Loucy (cell line): ENCODE results near the gene TBRG1.

Experiments
- H2AFZ ChIP-seq: fragments of 200-600 bp; sonication (generic); 2 replicates; pipeline ENCODE4 v1.6.0; 2016; ENCODE audit warnings: antibody characterized with exemption, mild to moderate bottlenecking, low read length, moderate library complexity
- H3F3A ChIP-seq: fragments of 200-600 bp; 2 replicates; pipeline ENCODE4 v1.6.0; 2016; ENCODE audit warnings: antibody characterized with exemption, low read depth, mild to moderate bottlenecking
- H3K27me3 ChIP-seq: fragments of 200-600 bp; sonication (generic); 2 replicates; pipeline ENCODE4 v1.6.1; 2014; ENCODE audit warnings: low read length, mild to moderate bottlenecking; ENCODE audit not compliant: insufficient read depth, poor library complexity, severe bottlenecking
- H3K36me3 ChIP-seq: fragments of 200-600 bp; sonication (generic); 2 replicates; pipeline ENCODE4 v1.6.1; 2016; ENCODE audit warnings: low read length; ENCODE audit not compliant: insufficient read depth
- H3K4me1 ChIP-seq: fragments of 200-600 bp; sonication (generic); 2 replicates; pipeline ENCODE4 v1.5.1; 2014; ENCODE audit warnings: low read length, mild to moderate bottlenecking; ENCODE audit not compliant: insufficient read depth, poor library complexity, severe bottlenecking
- H3K4me2 ChIP-seq: fragments of 200-600 bp; sonication (generic); 2 replicates; pipeline ENCODE4 v1.6.0; 2014; ENCODE audit warnings: antibody characterized with exemption, low read length, low read depth, mild to moderate bottlenecking; ENCODE audit not compliant: poor library complexity, severe bottlenecking
- H3K4me3 ChIP-seq: fragments of 200-600 bp; sonication (generic); 2 replicates; pipeline ENCODE4 v1.5.1; 2014; ENCODE audit warnings: low read length, mild to moderate bottlenecking, mixed read lengths; ENCODE audit not compliant: poor library complexity, severe bottlenecking
- H3K79me2 ChIP-seq: fragments of 200-600 bp; sonication (generic); 2 replicates; pipeline ENCODE4 v1.6.1; 2014; ENCODE audit warnings: low read length; ENCODE audit not compliant: insufficient read depth
- H3K9ac ChIP-seq: fragments of 200-600 bp; sonication (generic); 2 replicates; pipeline ENCODE4 v1.6.0; 2014; ENCODE audit warnings: mild to moderate bottlenecking, low read depth, low read length, moderate library complexity; ENCODE audit not compliant: poor library complexity, severe bottlenecking
- H3K9me2 ChIP-seq: fragments of 200-600 bp; sonication (generic); replicated peaks from 2 replicates; pipeline ENCODE4 v1.6.1; 2016; ENCODE audit warnings: low read depth, low read length, mixed read lengths
- H3K9me3 ChIP-seq: fragments of 200-600 bp; sonication (generic); 2 replicates; pipeline ENCODE4 v1.6.1; 2014; ENCODE audit warnings: mild to moderate bottlenecking, antibody characterized with exemption, low read length, low read depth; ENCODE audit not compliant: insufficient read depth
- H4K20me1 ChIP-seq: fragments of 200-600 bp; sonication (generic); 2 replicates; pipeline ENCODE4 v1.6.0; 2014; ENCODE audit warnings: antibody characterized with exemption, low read length, mild to moderate bottlenecking; ENCODE audit not compliant: insufficient read depth, poor library complexity, severe bottlenecking
- EZH2phosphoT487 ChIP-seq: fragments of 200-600 bp; IDR thresholded peaks from 2 replicates; pipeline ENCODE4 v1.6.1; 2018; ENCODE audit warnings: antibody characterized with exemption, mild to moderate bottlenecking, moderate library complexity, borderline replicate concordance
- TF ChIP-seq, protein P1 (sequence below): fragments of 200-600 bp; sonication (generic); conservative IDR thresholded peaks from 2 replicates; pipeline ENCODE4 v1.5.1; 2014; ENCODE audit warnings: mild to moderate bottlenecking, antibody characterized with exemption, low read length

Gene TBRG1

DNA sequence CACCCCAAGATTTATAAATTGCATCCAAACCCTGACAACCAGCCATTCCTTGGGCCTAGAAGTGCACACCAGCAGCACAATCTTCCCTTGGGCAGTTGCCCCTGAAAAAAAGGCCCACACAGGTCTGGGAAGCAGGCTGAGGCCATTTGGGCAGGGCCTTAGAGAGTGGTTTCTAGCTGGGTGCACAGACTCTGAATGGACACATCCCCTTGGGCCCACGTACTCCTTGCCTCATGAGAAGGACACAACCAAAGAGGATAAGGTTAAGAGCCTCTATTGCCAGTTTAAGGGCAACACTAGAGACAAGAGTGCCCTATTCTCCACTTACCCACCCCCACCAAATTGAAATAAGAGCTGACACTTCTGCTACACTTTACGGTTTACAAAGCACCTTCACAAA is 12.4 kb upstream of the TBRG1 start:
- H3K4me3 ChIP-seq = no peak overlapping the region
- H3K9me2 ChIP-seq = no peaks in the 10 kb centered on the region
- H3K27me3 ChIP-seq = no peaks in the 10 kb centered on the region
- H2AFZ ChIP-seq = no peak overlapping the region
- no peak for TF ChIP-seq EZH2phosphoT487
- TF ChIP-seq, protein P1, sequence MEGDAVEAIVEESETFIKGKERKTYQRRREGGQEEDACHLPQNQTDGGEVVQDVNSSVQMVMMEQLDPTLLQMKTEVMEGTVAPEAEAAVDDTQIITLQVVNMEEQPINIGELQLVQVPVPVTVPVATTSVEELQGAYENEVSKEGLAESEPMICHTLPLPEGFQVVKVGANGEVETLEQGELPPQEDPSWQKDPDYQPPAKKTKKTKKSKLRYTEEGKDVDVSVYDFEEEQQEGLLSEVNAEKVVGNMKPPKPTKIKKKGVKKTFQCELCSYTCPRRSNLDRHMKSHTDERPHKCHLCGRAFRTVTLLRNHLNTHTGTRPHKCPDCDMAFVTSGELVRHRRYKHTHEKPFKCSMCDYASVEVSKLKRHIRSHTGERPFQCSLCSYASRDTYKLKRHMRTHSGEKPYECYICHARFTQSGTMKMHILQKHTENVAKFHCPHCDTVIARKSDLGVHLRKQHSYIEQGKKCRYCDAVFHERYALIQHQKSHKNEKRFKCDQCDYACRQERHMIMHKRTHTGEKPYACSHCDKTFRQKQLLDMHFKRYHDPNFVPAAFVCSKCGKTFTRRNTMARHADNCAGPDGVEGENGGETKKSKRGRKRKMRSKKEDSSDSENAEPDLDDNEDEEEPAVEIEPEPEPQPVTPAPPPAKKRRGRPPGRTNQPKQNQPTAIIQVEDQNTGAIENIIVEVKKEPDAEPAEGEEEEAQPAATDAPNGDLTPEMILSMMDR = no peak
- no peak overlapping the region for H3K4me2 ChIP-seq
- H3K36me3 ChIP-seq = no peaks in the 10 kb centered on the region
- H3K79me2 ChIP-seq = no peaks in the 10 kb centered on the region
- no peaks in the 10 kb centered on the region for H3F3A ChIP-seq
- no peak overlapping the region for H3K9ac ChIP-seq
- no peaks in the 10 kb centered on the region for H3K9me3 ChIP-seq
- peaks cover 15% of the 10 kb centered on the region for H3K4me1 ChIP-seq
- no peaks in the 10 kb centered on the region for H4K20me1 ChIP-seq

DNA sequence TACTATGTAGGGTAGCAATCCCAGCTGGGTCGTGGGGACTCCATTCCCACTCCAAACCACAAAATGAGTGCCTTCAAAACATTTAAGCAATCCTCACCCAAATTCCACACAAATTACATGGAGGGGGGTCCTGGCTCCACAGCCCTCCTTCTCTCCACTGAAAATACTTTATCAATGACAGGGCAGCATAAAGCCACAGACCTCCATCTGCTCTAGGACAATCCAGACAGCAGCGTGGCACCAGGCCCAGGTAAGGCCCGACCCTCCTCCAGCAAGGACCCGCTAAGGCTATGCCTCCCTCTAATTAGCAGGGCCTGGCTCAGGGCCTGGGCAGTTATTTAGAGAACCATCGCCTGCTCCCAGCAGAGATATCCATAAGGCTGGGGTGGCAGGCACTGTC is 11.6 kb upstream of the TBRG1 start, which contains the start of gene PANX3:
Gene PANX3 (plus strand): TSS at position 365 of the 400 bp plus-strand sequence. CDS start 129 bp downstream, outside the sequence.
- Histone ChIP-seq H3K4me2 (peak within 1 kb of the TSS; percentile 35), H3K9ac (no peak within 1 kb of the TSS), H3K9me3 (no peaks in the 10 kb centered on the region)

DNA sequence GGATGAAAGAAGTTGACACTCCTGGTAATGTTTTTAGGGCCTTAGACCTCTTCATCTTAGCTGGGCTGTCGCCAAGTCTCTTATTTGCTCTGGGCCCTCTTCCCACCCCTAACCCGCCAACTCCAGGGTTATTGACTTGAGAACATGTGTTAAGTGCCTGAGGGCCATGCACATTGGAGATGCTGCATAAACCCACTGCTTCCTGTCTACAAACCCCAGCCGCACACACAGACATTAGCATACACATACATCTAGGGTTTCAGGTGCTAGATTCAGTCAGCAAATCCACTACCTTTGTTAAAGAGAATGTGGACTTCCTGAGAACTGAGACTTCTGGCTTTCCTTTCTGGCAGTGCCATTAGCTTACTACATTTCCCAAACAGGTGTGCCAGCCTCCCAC is 10.6 kb upstream of the TBRG1 start:
- no peaks in the 10 kb centered on the region for H4K20me1 ChIP-seq
- no peak overlapping the region for H3K9ac ChIP-seq
- peaks cover 9% of the 10 kb centered on the region for H3K4me1 ChIP-seq
- no peaks in the 10 kb centered on the region for H3K36me3 ChIP-seq
- H3F3A ChIP-seq = no peaks in the 10 kb centered on the region
- H3K27me3 ChIP-seq = no peaks in the 10 kb centered on the region
- no peak overlapping the region for H3K4me3 ChIP-seq
- H3K79me2 ChIP-seq = no peaks in the 10 kb centered on the region
- H3K4me2 ChIP-seq = peak overlapping the region; percentile 35
- H3K9me3 ChIP-seq = no peaks in the 10 kb centered on the region
- H2AFZ ChIP-seq = peak overlapping the region; percentile 26; the same call in 1 of the 2 replicates
- no peak for TF ChIP-seq EZH2phosphoT487
- TF ChIP-seq, protein P1 = no peak
- no peaks in the 10 kb centered on the region for H3K9me2 ChIP-seq

More for the DNA sequence above, 11.6 kb upstream of the TBRG1 start, which contains the start of gene PANX3:
- H3K4me3 ChIP-seq = no peak within 1 kb of the TSS
- peak within 1 kb of the TSS; percentile 26; the same call in 1 of the 2 replicates for H2AFZ ChIP-seq
- TF ChIP-seq, protein P1 = no peak
- TF ChIP-seq EZH2phosphoT487 = no peak
- no peaks in the 10 kb centered on the region for H3K9me2 ChIP-seq
- no peaks in the 10 kb centered on the region for H3K27me3 ChIP-seq
- H3K4me1 ChIP-seq = peaks cover 10% of the 10 kb centered on the region
- no peaks in the 10 kb centered on the region for H3K79me2 ChIP-seq
- no peaks in the 10 kb centered on the region for H3K36me3 ChIP-seq
- H3F3A ChIP-seq = no peaks in the 10 kb centered on the region
- H4K20me1 ChIP-seq = no peaks in the 10 kb centered on the region
